GM12873 (cell line): ENCODE measurements around the gene RALGPS1.

ENCODE experiments used
- CTCF ChIP-seq: IDR thresholded peaks from 2 replicates; pipeline ENCODE4 v1.5.1; 2012; ENCODE audit warnings: low read depth, mild to moderate bottlenecking, moderate library complexity, low read length, control low read depth; ENCODE audit not compliant: insufficient read depth; ENCODE audit errors: missing control alignments

The RALGPS1 gene

GRCh38 chr9:127200106-127200862 lies 285.7 kb downstream of the RALGPS1 start:
- TF ChIP-seq CTCF: no peak

- no peak for TF ChIP-seq CTCF
Observed at GRCh38 chr9:127201071-127201541, 286.5 kb downstream of the RALGPS1 start.

GRCh38 chr9:127201731-127202130 lies 287.1 kb downstream of the RALGPS1 start:
- no peak for TF ChIP-seq CTCF

- no peak for TF ChIP-seq CTCF
Observed at GRCh38 chr9:127202461-127203169, 288.0 kb downstream of the RALGPS1 start.

- no peak for TF ChIP-seq CTCF
Observed at GRCh38 chr9:127203681-127204327, 289.2 kb downstream of the RALGPS1 start.

- TF ChIP-seq CTCF: peak; percentile 12
Observed at GRCh38 chr9:127204771-127205470, 290.3 kb downstream of the RALGPS1 start.
